Activated CD4-positive, alpha-beta T cell treated with anti-CD3 and anti-CD28 coated beads, Interleukin-2, amount 10 ng/mL, durations not matched to agents 7 days and 5 days (primary cell): ENCODE data around the gene PHLDA3. TPM values are rescaled to one million over a fixed set of nuclear protein-coding genes. Genes with fewer than 3 reads are reported as not detected.

Experiments
- CTCF ChIA-PET: fragments of 350-600 bp; sonication (Branson Sonifier 250); formaldehyde crosslinking; loops from one replicate; lab custom pipeline; 2021; ENCODE audit warnings: antibody characterized with exemption; lab: Charles Lee
- POLR2A ChIA-PET: fragments of 350-600 bp; sonication (Branson Sonifier 250); formaldehyde crosslinking; loops from one replicate; lab custom pipeline; 2021; ENCODE audit warnings: antibody characterized with exemption; lab: Charles Lee
- DNase-seq: peaks from one replicate; pipeline ENCODE4 v3.0.0-alpha.2; 2020
- H3K27ac Mint-ChIP-seq: one replicate; pipeline ENCODE4 v1.8.0; 2021; ENCODE audit warnings: mild to moderate bottlenecking, moderate library complexity, mixed read lengths
- H3K27me3 Mint-ChIP-seq: one replicate; pipeline ENCODE4 v1.8.0; 2021; ENCODE audit warnings: mixed read lengths
- H3K36me3 Mint-ChIP-seq: one replicate; pipeline ENCODE4 v1.8.0; 2021; ENCODE audit warnings: low read depth, mixed read lengths
- H3K4me1 Mint-ChIP-seq: one replicate; pipeline ENCODE4 v1.8.0; 2021; ENCODE audit warnings: mixed read lengths
- H3K4me3 Mint-ChIP-seq: one replicate; pipeline ENCODE4 v1.8.0; 2021; ENCODE audit warnings: mild to moderate bottlenecking, moderate library complexity, mixed read lengths
- H3K9me3 Mint-ChIP-seq: one replicate; pipeline ENCODE4 v1.8.0; 2021; ENCODE audit warnings: mixed read lengths
- total RNA-seq, 2 experiments: library from RNA; stranded (reverse); gene quantifications; one replicate each; pipeline ENCODE4 v1.2.3, GENCODE V29; 2021

PHLDA3 gene
- total RNA-seq, 2 experiments from 2014 or later: 12.1 to 18.8 TPM

DNA sequence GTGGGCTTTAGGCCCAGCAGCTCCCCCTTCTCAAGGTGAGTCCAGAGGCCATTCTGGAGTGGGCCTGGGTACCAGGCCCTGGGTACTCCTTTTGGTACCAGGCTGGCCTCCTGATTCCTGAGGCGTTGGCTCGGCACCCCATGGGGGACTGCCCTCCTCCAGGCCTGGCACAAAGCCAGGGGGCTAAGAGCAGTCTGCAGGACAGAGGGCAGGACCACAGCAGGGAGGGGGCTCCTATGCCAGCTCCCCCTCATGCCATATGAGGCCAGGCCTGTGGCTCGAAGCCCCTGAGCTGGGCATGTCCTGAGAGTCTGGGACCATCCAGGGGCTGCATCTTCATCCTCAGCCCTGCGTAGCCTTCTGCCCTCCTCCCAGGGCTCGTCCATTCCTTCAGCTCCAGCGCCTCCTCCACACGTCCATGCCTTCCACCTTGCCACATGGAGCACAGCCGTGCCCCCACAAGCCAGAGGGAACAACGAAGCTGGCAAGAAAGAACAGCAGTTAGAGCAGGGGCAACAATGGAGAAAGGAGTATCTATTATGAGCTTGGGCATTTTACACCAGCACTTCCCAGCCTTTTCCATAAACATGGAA, 3.2 kb downstream of the PHLDA3 start:
- H3K4me1 Mint-ChIP-seq: peaks cover 18% of the 10 kb centered on the region
- H3K4me3 Mint-ChIP-seq: no peak overlapping the region
- POLR2A ChIA-PET: no interaction called here
- DNase-seq: no peak
- no peak overlapping the region for H3K27ac Mint-ChIP-seq
- peaks cover 16% of the 10 kb centered on the region for H3K27me3 Mint-ChIP-seq
- no peaks in the 10 kb centered on the region for H3K9me3 Mint-ChIP-seq
- CTCF ChIA-PET: interaction anchor here (0.5 to 2.9 kb wide), 4 partner anchors 16 to 929 kb away, joined by 3 to 13 read pairs (median 6); no protein-coding TSS in a partner anchor
- H3K36me3 Mint-ChIP-seq: peaks cover 5% of the 10 kb centered on the region

DNA sequence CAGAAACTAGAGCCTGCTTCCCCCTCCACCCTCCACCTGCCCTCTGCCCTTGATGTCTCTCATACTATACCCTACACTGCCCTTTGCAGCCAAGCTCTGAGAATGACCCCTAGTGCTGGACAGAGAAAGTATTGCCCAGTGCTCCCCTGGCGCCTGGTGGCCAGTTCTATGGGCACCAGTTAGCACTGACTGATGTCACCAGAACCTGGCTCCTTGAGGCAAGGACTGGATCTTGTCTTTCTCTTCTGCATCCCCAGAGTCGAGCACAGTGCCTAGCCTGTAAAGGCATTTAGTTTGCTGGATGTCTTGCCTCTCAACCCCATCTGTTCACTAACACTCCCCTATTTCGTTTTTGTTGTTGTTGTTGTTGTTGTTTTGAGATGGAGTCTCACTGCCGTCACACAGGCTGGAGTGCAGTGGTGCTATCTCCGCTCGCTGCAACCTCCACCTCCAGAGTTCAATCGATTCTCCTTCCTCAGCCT, 5.9 kb downstream of the PHLDA3 start:
- Mint-ChIP-seq H3K4me1 (peaks cover 6% of the 10 kb centered on the region), H3K27ac (no peak overlapping the region), H3K9me3 (no peaks in the 10 kb centered on the region), H3K36me3 (peaks cover 5% of the 10 kb centered on the region), H3K27me3 (peaks cover 6% of the 10 kb centered on the region), H3K4me3 (no peak overlapping the region)
- no peak for DNase-seq
- ChIA-PET CTCF (no interaction called here), POLR2A (no interaction called here)

DNA sequence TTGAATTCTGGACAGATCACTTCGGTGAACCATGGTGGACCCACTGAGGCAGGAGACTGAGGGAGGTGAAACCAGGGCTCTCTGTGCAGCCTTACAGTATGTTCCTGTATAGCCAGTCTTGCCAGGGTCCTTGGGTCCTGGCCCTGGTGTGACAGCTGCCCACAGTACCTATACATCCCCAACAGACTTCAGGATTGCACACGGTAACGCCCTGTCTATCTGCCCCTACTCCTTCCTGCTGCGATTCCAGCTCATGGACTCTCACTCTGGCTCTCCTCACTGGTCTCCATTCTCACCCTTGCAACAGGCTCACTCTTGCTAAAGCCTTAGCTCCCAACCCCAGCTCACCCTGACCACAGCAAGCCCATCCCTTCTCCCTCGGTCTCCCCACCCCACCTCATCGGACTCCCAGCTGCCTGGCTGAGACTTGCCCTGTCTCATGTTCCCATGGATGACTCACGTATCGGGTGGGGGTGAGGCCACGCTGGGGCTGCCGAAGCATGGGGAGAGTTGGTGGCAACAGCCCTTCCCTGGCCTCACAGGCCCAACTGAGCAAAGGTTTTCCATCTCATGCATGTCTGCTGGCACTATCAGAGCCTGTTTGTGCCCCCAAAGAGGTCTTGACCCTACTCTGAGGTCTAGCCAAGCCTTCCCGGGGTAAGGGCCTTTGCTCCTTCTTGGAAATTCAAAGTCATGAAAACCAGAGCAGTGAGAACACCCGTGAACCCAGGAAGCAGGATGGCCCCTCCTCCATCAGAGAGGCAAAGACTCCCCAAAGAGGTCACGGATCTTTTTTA, 7.1 kb downstream of the PHLDA3 start:
- no peaks in the 10 kb centered on the region for H3K9me3 Mint-ChIP-seq
- CTCF ChIA-PET: interaction anchor here (0.6 to 1.0 kb wide), 4 partner anchors 14 to 61 kb away, joined by 3 to 5 read pairs (median 4); no protein-coding TSS in a partner anchor
- DNase-seq: no peak
- no peak overlapping the region for H3K27ac Mint-ChIP-seq
- no peak overlapping the region for H3K4me3 Mint-ChIP-seq
- POLR2A ChIA-PET: no interaction called here
- H3K36me3 Mint-ChIP-seq: peaks cover 2% of the 10 kb centered on the region
- no peaks in the 10 kb centered on the region for H3K4me1 Mint-ChIP-seq
- H3K27me3 Mint-ChIP-seq: peaks cover 7% of the 10 kb centered on the region

DNA sequence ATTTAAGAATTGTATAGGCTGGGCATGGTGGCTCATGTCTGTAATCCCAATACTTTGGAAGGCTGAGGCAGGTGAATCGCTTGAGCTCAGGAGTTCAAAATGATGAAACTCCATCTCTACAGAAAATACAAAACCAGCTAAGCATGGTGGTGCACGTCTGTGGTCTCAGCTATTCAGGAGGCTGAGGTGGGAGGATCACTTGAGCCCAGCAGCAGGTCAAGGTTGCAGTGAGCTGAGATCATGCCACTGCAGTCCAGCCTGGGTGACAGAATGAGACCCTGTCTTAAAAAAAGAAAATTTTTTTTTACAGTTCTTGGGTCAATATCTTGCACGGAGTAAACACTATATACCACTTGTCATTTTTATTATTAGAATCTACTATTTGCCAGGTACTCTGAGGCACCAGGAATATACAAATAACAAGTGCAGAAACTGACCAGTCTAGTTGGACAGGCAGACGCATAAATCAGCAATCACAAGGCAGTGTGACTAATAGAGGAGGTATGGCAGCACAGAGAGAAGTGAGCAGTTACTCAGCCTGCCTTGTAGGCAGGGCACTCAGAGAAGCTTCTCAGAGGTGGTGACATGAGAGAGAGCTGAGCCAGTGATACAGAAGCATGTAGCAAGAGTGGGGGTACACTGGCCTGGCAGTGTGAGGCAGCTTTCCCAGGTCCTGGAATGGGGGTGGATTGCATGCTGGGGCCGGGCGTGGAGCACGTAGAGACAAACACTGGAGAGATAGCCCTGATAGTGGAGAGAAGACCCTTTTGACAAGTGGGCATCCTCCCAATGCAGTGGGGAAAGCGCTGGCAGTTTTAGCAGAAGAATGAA, 8.0 kb downstream of the PHLDA3 start:
- peaks cover 7% of the 10 kb centered on the region for H3K27me3 Mint-ChIP-seq
- no peak overlapping the region for H3K27ac Mint-ChIP-seq
- peaks cover 2% of the 10 kb centered on the region for H3K36me3 Mint-ChIP-seq
- no peaks in the 10 kb centered on the region for H3K9me3 Mint-ChIP-seq
- ChIA-PET CTCF (interaction anchor here (0.6 to 1.4 kb wide), 4 partner anchors 13 to 62 kb away, joined by 3 to 5 read pairs (median 4); no protein-coding TSS in a partner anchor), POLR2A (interaction anchor here (0.5 kb wide), 1 partner anchor 30 kb away, joined by 3 read pairs; no protein-coding TSS in a partner anchor)
- no peak overlapping the region for H3K4me3 Mint-ChIP-seq
- H3K4me1 Mint-ChIP-seq: no peaks in the 10 kb centered on the region
- no peak for DNase-seq

DNA sequence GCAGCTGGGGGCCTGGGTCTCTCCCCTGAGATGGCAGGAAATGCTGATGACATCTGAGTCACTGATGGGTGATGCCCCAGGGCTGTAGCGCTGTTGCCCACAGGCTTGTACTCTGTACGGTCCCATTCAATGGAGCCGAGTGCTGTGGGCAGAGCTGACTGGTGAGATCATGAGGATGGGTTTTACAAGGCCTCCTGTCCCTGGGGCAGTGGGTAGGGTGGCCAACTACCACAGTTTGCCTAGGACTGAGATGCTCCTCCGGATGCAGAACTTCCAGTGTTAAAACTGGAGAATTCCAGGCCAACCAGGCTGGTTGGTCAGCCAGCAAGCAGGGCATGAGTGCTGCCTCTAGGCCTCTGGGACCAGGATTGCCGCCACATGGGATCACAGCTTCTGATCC, 9.2 kb downstream of the PHLDA3 start:
- Mint-ChIP-seq H3K36me3 (no peaks in the 10 kb centered on the region), H3K27ac (no peak overlapping the region), H3K9me3 (no peaks in the 10 kb centered on the region), H3K4me1 (no peaks in the 10 kb centered on the region), H3K4me3 (no peak overlapping the region), H3K27me3 (peaks cover 10% of the 10 kb centered on the region)
- CTCF ChIA-PET: interaction anchor here (0.9 to 1.4 kb wide), 2 partner anchors 12 to 53 kb away, joined by 3 read pairs; no protein-coding TSS in a partner anchor
- no peak for DNase-seq
- POLR2A ChIA-PET: interaction anchor here (0.6 kb wide), 1 partner anchor 701 kb away, joined by 3 read pairs; no protein-coding TSS in a partner anchor

DNA sequence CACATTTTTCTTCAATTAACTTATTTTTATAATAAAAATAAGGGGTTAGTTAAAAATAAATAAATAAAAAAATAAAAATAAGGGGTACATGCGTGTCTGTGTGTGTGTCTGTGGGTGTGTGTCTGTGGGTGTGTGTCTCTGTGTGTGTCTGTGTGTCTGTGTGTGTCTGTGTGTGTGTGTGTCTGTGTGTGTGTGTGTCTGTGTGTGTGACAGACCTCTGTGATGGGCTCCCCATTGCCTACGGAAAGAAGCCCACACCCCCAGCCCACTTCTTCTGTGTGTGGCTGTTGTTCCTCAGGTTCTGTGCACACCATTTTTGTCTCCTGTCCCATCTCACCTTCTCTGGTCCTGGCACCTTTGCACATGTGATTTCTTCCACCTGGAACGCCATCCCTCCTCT, 9.9 kb downstream of the PHLDA3 start:
- Mint-ChIP-seq H3K36me3 (no peaks in the 10 kb centered on the region), H3K27ac (no peak overlapping the region), H3K27me3 (peaks cover 10% of the 10 kb centered on the region), H3K4me3 (no peak overlapping the region), H3K4me1 (peaks cover 7% of the 10 kb centered on the region), H3K9me3 (no peaks in the 10 kb centered on the region)
- DNase-seq: no peak
- ChIA-PET CTCF (interaction anchor here (0.9 to 1.1 kb wide), 2 partner anchors 11 to 23 kb away, joined by 3 read pairs; no protein-coding TSS in a partner anchor), POLR2A (interaction anchor here (0.6 kb wide), 1 partner anchor 702 kb away, joined by 3 read pairs; no protein-coding TSS in a partner anchor)

DNA sequence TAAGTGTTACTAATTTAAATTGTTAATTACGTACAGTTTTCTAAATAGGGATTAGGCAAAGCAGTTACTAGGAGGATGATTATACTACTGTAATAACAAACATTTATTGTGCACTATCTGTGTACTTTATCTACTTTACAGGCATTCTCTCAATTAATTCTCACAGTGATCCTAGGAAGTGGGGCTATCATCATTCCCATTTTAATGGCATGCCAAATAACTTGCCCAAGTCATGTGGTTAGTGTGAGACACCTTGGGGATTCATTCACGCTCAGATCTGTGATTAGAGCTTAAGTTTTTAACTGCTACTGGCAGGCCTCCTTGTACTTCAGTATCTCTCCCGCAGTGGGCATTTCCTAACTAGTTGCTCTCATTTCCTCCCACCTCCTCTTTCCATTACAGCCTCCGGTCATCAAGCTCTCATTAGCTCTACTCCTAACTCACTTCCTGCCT, 11.5 kb downstream of the PHLDA3 start:
- H3K9me3 Mint-ChIP-seq: peaks cover 2% of the 10 kb centered on the region

DNA sequence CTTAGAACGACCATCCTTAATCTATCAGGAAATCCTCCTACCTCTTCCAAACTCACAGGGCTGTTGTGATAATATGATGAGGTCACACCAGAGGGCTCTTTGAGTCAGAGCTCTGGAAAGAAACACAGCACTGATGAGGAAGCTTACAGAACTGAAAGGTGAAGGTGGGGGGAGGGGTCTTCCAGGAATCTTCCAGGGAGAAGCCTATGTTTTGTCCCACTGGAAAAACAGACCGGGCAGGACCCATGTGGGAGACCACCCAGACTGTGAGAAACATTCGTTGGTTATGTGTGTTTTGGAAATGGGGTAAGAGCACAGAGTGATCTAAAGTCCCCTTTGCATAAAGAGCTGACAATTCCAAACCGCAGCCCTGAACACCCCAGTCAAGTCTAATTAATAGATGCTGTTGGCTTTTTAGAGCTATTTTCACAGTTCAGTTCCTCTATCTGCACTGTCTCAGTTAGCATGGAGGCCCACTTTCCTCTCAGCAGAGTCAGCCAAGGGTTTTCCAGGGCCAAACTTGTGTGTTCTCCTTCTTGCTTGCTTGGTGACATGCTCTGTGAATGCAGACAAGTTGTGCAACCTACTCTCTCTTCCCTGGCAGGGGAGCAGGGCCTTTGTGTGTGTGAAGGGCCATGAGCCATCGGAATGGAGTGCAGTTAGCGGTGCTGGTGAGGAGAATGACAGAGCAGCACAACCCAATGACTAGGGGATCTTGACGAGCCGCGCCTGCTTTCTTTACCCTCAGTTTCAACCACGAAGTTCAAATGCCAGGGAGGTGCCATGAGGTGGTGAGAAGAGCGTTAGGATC, 12.3 kb downstream of the PHLDA3 start:
- H3K27me3 Mint-ChIP-seq: peaks cover 13% of the 10 kb centered on the region
- ChIA-PET CTCF (interaction anchor here (0.7 to 1.5 kb wide), 2 partner anchors 9 kb away, joined by 4 to 11 read pairs; no protein-coding TSS in a partner anchor), POLR2A (no interaction called here)
- DNase-seq: no peak
- H3K4me3 Mint-ChIP-seq: no peak overlapping the region
- peaks cover 2% of the 10 kb centered on the region for H3K9me3 Mint-ChIP-seq
- peaks cover 3% of the 10 kb centered on the region for H3K36me3 Mint-ChIP-seq
- H3K27ac Mint-ChIP-seq: no peak overlapping the region
- peaks cover 23% of the 10 kb centered on the region for H3K4me1 Mint-ChIP-seq

More for the DNA sequence above, 11.5 kb downstream of the PHLDA3 start:
- Mint-ChIP-seq H3K4me3 (no peak overlapping the region), H3K4me1 (peaks cover 20% of the 10 kb centered on the region), H3K27ac (no peak overlapping the region), H3K36me3 (peaks cover 3% of the 10 kb centered on the region), H3K27me3 (peaks cover 10% of the 10 kb centered on the region)
- POLR2A ChIA-PET: no interaction called here
- DNase-seq: no peak
- CTCF ChIA-PET: interaction anchor here (1.5 kb wide), 1 partner anchor 10 kb away, joined by 11 read pairs; no protein-coding TSS in a partner anchor

DNA sequence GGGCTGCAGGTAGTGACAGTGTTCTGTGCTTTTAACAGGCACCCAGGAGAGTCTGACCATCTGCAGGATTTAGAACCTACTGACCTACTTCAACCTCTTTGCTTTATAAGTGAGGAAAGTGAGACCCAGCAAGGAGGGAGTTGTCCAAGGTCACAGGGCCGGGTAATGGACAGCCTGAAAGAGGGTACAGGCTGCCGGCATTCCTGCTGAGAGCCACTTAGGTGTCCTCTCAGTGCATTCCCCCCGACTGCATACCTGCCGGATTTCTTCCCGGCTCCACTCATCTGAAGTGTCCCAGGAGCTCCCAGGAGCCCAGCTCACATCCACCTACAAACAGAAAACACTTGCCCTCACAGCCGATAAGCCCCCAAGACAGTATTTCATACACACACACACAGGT, 13.9 kb downstream of the PHLDA3 start:
- CTCF ChIA-PET: interaction anchor here (0.6 to 1.5 kb wide), 2 partner anchors 19 to 58 kb away, joined by 3 to 4 read pairs; no protein-coding TSS in a partner anchor
- Mint-ChIP-seq H3K9me3 (peaks cover 2% of the 10 kb centered on the region), H3K4me1 (peaks cover 34% of the 10 kb centered on the region), H3K27me3 (peaks cover 14% of the 10 kb centered on the region), H3K36me3 (peaks cover 3% of the 10 kb centered on the region), H3K4me3 (no peak overlapping the region), H3K27ac (no peak overlapping the region)
- no peak for DNase-seq
- POLR2A ChIA-PET: no interaction called here

DNA sequence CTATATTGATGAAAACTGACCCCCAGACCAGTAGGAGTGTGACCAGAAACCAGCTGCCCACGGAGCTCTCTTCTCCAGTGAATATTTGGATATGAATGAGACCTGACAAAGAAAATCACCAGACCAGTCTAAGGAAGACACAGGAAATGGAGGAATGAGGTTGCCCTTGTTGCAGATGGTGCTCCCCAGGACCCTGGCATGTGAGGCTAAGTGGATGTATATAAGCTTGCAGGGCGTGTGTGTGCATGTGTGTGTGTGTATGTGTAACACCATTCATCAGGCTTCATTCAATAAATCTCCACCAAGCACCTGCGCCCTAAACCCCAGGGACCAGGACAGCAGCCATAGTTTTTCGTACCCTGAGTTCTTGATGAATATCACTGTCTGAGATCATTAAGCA, 14.4 kb downstream of the PHLDA3 start:
- Mint-ChIP-seq H3K27me3 (peaks cover 14% of the 10 kb centered on the region), H3K27ac (no peak overlapping the region), H3K4me1 (peaks cover 34% of the 10 kb centered on the region), H3K4me3 (no peak overlapping the region), H3K9me3 (peaks cover 2% of the 10 kb centered on the region), H3K36me3 (peaks cover 3% of the 10 kb centered on the region)
- ChIA-PET POLR2A (no interaction called here), CTCF (interaction anchor here (0.6 to 1.5 kb wide), 2 partner anchors 19 to 58 kb away, joined by 3 to 4 read pairs; no protein-coding TSS in a partner anchor)
- no peak for DNase-seq

DNA sequence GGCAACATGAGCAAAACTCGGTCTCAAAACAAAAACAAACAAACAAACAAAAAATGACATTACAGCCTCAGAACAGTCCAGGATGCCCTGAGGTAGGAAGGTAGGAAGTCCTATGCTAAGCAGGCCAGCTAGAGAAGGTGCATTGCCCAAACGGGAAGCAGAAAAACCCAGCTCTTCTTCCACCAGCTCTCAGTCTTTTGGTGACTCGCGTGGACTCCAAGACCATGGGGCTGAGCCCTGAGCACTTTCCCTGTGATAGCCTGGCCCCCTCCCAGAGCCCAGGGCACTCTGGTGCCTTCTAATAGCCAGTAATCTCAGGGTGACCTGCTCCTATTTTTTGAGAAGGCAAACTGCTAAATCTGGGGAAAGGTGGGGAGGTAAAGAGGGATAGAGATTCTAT, 16.1 kb downstream of the PHLDA3 start:
- peaks cover 2% of the 10 kb centered on the region for H3K9me3 Mint-ChIP-seq
- H3K4me3 Mint-ChIP-seq: no peak overlapping the region
- H3K27ac Mint-ChIP-seq: no peak overlapping the region
- peaks cover 11% of the 10 kb centered on the region for H3K27me3 Mint-ChIP-seq
- ChIA-PET POLR2A (no interaction called here), CTCF (no interaction called here)
- DNase-seq: no peak
- H3K36me3 Mint-ChIP-seq: peaks cover 3% of the 10 kb centered on the region
- H3K4me1 Mint-ChIP-seq: peaks cover 40% of the 10 kb centered on the region
